ENCODE results near the gene ATG10. TPM values are rescaled to one million over a fixed set of nuclear protein-coding genes. Genes with fewer than 3 reads are reported as not detected.

The ATG10 gene
- total RNA-seq, 1 donor from 2014 or later = 7.6 TPM

GRCh38 chr5:82276800-82277612, 305.2 kb downstream of the ATG10 start:
- DNase-seq (ENCODE audit: low spot score) = no peak

- DNase-seq (ENCODE audit: low spot score) = no peak
These were observed 305.8 kb downstream of the ATG10 start for GRCh38 chr5:82277613-82277986.

GRCh38 chr5:82277987-82278710, 306.3 kb downstream of the ATG10 start, which contains the start of gene RPS23:
Gene RPS23, minus strand, starts transcription at chr5:82278354. Its CDS starts 31 bp downstream, at chr5:82278323.
- peak; percentile 91 for DNase-seq (ENCODE audit: low spot score)

DNA sequence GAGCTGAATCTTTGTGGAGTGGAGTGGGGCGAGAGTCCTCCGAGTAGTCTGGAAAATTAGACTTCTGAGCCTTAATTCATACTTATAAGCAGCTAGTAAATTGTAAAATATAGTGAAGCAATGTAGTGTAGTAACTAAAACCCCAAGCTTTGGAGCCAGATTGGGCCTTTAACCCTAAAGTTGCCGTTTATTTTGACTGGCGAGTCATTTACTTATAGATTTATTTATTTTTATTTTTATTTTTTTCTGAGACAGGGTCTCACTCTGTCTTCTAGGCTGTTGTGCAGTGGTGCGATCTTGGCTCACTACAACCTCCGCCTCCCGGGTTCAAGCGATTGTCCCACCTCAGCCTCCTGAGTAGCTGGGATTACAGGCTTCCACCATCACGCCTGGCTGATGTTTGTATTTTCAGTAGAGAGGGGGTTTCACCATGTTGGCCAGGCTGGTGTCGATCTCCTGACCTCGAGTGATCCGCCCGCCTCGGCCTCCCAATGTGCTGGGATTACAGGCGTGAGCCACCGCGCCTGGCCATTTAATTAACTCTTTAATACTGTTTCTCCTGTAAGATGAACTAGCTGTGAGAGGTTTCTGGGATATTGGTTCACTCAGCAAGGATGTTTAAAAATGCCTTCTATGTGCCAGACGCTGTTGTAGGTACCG, 307.0 kb downstream of the ATG10 start:
- DNase-seq (ENCODE audit: low spot score) = no peak

GRCh38 chr5:82283893-82284292, 312.1 kb downstream of the ATG10 start:
- no peak for DNase-seq (ENCODE audit: low spot score)

- DNase-seq (ENCODE audit: low spot score) = no peak
These were observed 313.4 kb downstream of the ATG10 start for GRCh38 chr5:82285206-82285605.

GRCh38 chr5:82287625-82288024, 315.8 kb downstream of the ATG10 start:
- no peak for DNase-seq (ENCODE audit: low spot score)

GRCh38 chr5:82290005-82290404, 318.2 kb downstream of the ATG10 start:
- DNase-seq (ENCODE audit: low spot score) = no peak

GRCh38 chr5:82290908-82291307, 319.1 kb downstream of the ATG10 start:
- DNase-seq (ENCODE audit: low spot score) = no peak

- no peak for DNase-seq (ENCODE audit: low spot score)
These were observed 319.6 kb downstream of the ATG10 start for GRCh38 chr5:82291420-82291819.

- DNase-seq (ENCODE audit: low spot score) = no peak
These were observed 323.3 kb downstream of the ATG10 start for GRCh38 chr5:82295144-82295543.

- DNase-seq (ENCODE audit: low spot score) = no peak
These were observed 324.2 kb downstream of the ATG10 start for GRCh38 chr5:82295959-82296531.

DNA sequence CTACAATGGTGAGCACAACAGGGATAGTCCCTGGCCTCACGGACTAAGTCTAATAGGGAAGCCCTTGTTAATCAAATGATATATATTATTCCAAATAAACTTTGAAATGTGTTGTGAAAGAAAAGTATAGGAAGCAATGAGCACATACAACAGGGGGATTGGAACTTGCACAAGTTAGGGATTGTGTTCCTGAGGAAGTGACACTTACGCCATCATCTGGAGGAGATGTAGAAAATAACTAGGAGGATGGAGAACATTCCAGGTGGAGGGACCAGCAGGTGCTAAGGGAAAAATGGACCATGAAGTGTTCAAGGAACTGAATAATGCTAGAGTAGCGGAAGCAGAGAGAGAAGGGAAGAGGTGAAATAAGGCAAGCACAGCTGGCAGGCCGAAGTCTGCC, 325.1 kb downstream of the ATG10 start:
- no peak for DNase-seq (ENCODE audit: low spot score)

DNA sequence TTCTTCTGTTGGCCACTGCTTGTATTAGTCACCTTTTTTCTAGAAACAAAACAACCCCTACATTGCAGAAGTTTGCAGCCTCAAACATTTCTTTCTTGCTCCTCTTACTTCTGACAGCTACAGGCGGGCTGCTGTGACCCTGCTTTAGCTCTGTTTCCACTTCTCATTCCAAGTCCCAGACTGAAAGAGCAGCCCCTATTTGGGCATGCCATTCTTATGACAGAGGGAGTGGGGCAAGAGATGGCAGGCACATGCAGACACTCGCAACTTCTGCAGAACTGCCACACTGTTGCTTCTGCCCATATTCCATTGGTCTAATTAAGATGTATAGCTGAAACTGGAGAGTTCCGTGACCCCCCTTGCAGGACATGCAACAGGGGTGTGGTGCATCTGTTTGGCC, 325.9 kb downstream of the ATG10 start:
- no peak for DNase-seq (ENCODE audit: low spot score)

GRCh38 chr5:82298668-82299067, 326.8 kb downstream of the ATG10 start:
- no peak for DNase-seq (ENCODE audit: low spot score)

GRCh38 chr5:82301190-82301589, 329.4 kb downstream of the ATG10 start:
- no peak for DNase-seq (ENCODE audit: low spot score)

Other genes with a start within 250 kb of the ATG10 start
- 67.5 TPM for gene SSBP2, start 220.9 kb upstream of the ATG10 start, total RNA-seq

All from mucosa of gallbladder (tissue), 1 donor.